ENCODE results near the gene COL24A1. TPM values are rescaled to one million over a fixed set of nuclear protein-coding genes. Genes with fewer than 3 reads are reported as not detected.
"Not testable (repeated sequence)": the region's sequence is repeated elsewhere in the genome, so short reads cannot be mapped to it uniquely, and the experiment has no call there.

The COL24A1 gene
- total and polyA plus RNA-seq, 5 donors from 2014 or later = 0.32 TPM; not detected in 4

DNA sequence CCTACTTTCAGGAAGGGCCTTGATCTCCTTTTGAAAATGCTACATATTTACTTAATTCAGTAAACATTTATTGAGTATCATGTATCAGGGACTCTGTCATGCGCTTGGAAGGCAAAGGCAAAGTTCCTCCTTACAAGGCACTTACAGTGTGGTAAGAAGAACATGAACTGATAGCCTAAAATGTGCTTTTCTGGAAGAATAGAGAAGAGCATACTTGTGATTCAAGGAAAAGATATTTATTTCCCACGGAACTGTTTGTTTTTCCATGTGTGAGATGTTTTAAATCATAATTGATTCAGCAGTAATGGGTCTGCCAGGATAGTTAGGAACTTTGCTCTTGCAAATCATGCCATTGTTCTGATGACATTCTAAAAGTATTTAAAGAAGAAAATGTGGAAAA lies 338.2 kb downstream of the COL24A1 start:
- no peaks in the 10 kb centered on the region for H3K4me1 Mint-ChIP-seq
- no peak overlapping the region for H3K27ac Mint-ChIP-seq
- no peaks in the 10 kb centered on the region for H3K4me1 ChIP-seq (ENCODE audit: control insufficient read depth, insufficient read depth, low read length, poor library complexity, severe bottlenecking)
- H3K36me3 ChIP-seq (ENCODE audit: control insufficient read depth, insufficient read depth, low read length) = no peaks in the 10 kb centered on the region
- no peaks in the 10 kb centered on the region for H3K9me3 ChIP-seq (ENCODE audit: control insufficient read depth in 2 of 2, low read length in 2 of 2)
- ATAC-seq (ENCODE audit: low read depth in 2 of 2) (no peak), DNase-seq (no peak)
- no peak overlapping the region for H3K4me3 Mint-ChIP-seq
- H3K9me3 Mint-ChIP-seq = no peaks in the 10 kb centered on the region
- no peaks in the 10 kb centered on the region for H3K27me3 Mint-ChIP-seq
- no peaks in the 10 kb centered on the region for H3K36me3 Mint-ChIP-seq
- no peak overlapping the region for H3K27ac ChIP-seq (ENCODE audit: insufficient read depth, low read length, poor library complexity, severe bottlenecking)
- no peak overlapping the region for H3K4me3 ChIP-seq (ENCODE audit: low read depth, low read length)
- no peaks in the 10 kb centered on the region for H3K27me3 ChIP-seq (ENCODE audit: control insufficient read depth, insufficient read depth, low read length)

DNA sequence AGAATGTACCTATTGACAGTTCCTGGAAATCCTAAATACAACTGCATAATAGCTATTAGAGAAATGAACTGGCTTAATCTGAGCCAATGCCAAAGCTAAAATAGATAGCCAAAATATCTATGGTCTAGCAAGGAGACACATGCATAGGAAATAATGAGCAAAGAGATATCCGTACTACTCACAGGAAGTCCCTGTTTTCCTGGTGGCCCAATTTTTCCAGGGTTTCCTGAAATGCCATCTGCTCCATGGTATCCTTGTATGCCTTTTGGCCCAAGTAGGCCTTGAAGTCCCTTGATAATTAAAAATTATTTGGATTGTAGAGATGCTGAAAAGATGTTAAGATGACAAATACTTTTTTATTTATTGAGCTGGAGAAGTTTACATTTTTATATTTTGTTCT lies 340.0 kb downstream of the COL24A1 start:
- Histone ChIP-seq H3K36me3 (ENCODE audit: control insufficient read depth, insufficient read depth, low read length) (no peaks in the 10 kb centered on the region), H3K4me1 (ENCODE audit: control insufficient read depth, insufficient read depth, low read length, poor library complexity, severe bottlenecking) (no peaks in the 10 kb centered on the region), H3K4me3 (ENCODE audit: low read depth, low read length) (no peak overlapping the region), H3K27me3 (ENCODE audit: control insufficient read depth, insufficient read depth, low read length) (no peaks in the 10 kb centered on the region), H3K27ac (ENCODE audit: insufficient read depth, low read length, poor library complexity, severe bottlenecking) (no peak overlapping the region), H3K9me3 (ENCODE audit: control insufficient read depth in 2 of 2, low read length in 2 of 2) (no peaks in the 10 kb centered on the region)
- no peaks in the 10 kb centered on the region for H3K4me1 Mint-ChIP-seq
- H3K4me3 Mint-ChIP-seq = no peak overlapping the region
- H3K9me3 Mint-ChIP-seq = peaks cover 0 to under 1% (median 0%) of the 10 kb centered on the region in 7 donors
- no peaks in the 10 kb centered on the region for H3K27me3 Mint-ChIP-seq
- H3K36me3 Mint-ChIP-seq = no peaks in the 10 kb centered on the region
- ATAC-seq (ENCODE audit: low read depth in 2 of 2) (no peak), DNase-seq (no peak)
- H3K27ac Mint-ChIP-seq = no peak overlapping the region

DNA sequence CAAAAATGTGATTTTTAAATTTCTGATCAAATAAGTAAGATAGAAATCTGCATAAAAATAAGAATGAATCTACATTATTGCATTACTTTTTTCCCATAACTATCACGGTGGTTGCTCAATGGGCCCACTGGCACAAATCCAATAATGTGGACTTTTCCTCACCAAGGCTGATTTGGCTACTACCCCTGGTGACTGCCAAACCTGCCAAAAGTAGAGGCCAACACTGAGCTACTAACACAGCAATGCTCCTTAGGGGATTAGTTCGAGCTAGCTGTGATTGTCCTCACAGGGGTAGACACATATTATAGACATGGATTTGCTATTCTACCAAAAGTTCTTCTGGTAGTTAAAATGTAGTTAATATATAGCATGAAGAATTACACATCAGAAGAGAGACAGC lies 340.7 kb downstream of the COL24A1 start:
- no peaks in the 10 kb centered on the region for H3K27me3 ChIP-seq (ENCODE audit: control insufficient read depth, insufficient read depth, low read length)
- H3K4me1 ChIP-seq (ENCODE audit: control insufficient read depth, insufficient read depth, low read length, poor library complexity, severe bottlenecking) = no peaks in the 10 kb centered on the region
- H3K27ac Mint-ChIP-seq = no peak overlapping the region
- peaks cover 0 to 3% (median 0%) of the 10 kb centered on the region in 7 donors for H3K9me3 Mint-ChIP-seq
- H3K4me3 ChIP-seq (ENCODE audit: low read depth, low read length) = no peak overlapping the region
- no peak overlapping the region for H3K27ac ChIP-seq (ENCODE audit: insufficient read depth, low read length, poor library complexity, severe bottlenecking)
- no peaks in the 10 kb centered on the region for H3K4me1 Mint-ChIP-seq
- DNase-seq (no peak), ATAC-seq (ENCODE audit: low read depth in 2 of 2) (no peak)
- no peaks in the 10 kb centered on the region for H3K9me3 ChIP-seq (ENCODE audit: control insufficient read depth in 2 of 2, low read length in 2 of 2)
- H3K36me3 ChIP-seq (ENCODE audit: control insufficient read depth, insufficient read depth, low read length) = no peaks in the 10 kb centered on the region
- H3K36me3 Mint-ChIP-seq = no peaks in the 10 kb centered on the region
- no peaks in the 10 kb centered on the region for H3K27me3 Mint-ChIP-seq
- H3K4me3 Mint-ChIP-seq = no peak overlapping the region

DNA sequence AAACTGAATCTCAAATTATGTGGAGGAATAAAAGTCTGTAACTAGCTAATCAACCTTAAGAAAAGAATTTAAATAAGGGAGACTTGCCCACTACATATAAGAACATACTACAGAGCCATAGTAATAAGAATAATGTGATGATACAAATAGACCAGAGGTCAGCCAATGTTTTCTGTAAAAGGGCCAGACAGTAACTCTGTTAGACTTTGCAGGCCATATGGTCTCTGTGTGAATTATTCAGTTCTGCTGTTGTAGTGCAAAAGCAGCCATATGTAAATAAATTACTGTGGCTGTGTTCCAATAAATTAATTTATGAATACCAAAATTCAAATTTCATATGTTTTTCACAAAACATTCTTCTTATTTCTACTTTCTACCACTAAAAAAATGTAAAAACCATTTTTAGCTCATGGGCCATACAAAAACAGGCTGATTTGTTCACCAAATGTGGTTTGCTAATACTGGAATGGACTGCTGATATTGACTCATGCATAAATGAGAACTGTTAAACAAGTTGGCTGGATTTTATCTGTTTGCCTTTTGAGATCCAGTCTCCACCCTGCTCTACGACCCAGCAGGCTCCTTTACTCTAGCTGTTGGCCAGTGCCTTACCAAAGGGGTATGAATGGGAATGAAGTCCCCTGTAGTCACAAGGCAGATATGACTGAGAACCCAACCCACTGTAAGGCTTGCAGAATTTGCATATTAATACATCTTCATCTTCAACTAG lies 350.2 kb downstream of the COL24A1 start:
- no peak for ATAC-seq (ENCODE audit: low read depth in 2 of 2)
- no peaks in the 10 kb centered on the region for H3K4me1 ChIP-seq (ENCODE audit: control insufficient read depth, insufficient read depth, low read length, poor library complexity, severe bottlenecking)
- H3K27ac ChIP-seq (ENCODE audit: insufficient read depth, low read length, poor library complexity, severe bottlenecking) = no peak overlapping the region
- no peaks in the 10 kb centered on the region for H3K9me3 ChIP-seq (ENCODE audit: control insufficient read depth in 2 of 2, low read length in 2 of 2)
- no peaks in the 10 kb centered on the region for H3K36me3 ChIP-seq (ENCODE audit: control insufficient read depth, insufficient read depth, low read length)
- H3K4me3 Mint-ChIP-seq = no peak overlapping the region
- no peak overlapping the region for H3K27ac Mint-ChIP-seq
- no peaks in the 10 kb centered on the region for H3K36me3 Mint-ChIP-seq
- DNase-seq = no peak
- peaks cover 9% of the 10 kb centered on the region for H3K27me3 Mint-ChIP-seq
- H3K4me1 Mint-ChIP-seq = no peaks in the 10 kb centered on the region
- no peak overlapping the region for H3K4me3 ChIP-seq (ENCODE audit: low read depth, low read length)
- H3K9me3 Mint-ChIP-seq = peaks cover 0 to 12% (median 3%) of the 10 kb centered on the region in 7 donors
- H3K27me3 ChIP-seq (ENCODE audit: control insufficient read depth, insufficient read depth, low read length) = no peaks in the 10 kb centered on the region

DNA sequence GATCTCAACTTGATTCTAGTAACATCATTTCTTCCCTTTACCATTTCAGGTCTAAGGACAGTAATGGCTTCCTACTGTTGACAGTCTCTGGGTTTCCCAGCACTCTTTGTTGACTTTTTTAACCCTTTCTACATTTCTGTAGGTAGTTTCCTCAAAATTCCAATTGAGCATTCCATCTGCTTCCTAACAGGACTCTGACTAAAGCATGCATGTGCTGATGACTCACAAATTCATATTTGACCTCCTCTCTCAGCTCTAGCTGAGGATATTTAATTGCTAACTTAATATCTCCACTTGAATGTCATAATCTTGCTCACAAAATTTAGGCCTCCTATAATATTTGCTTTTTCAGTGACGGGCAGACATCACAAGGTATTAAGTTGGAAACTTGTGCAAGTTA lies 355.1 kb downstream of the COL24A1 start:
- H3K27me3 ChIP-seq (ENCODE audit: control insufficient read depth, insufficient read depth, low read length) = no peaks in the 10 kb centered on the region
- ATAC-seq (ENCODE audit: low read depth in 2 of 2) (no peak), DNase-seq (no peak)
- peaks cover 4% of the 10 kb centered on the region for H3K27me3 Mint-ChIP-seq
- peaks cover 0 to 7% (median 2%) of the 10 kb centered on the region in 7 donors for H3K9me3 Mint-ChIP-seq
- no peaks in the 10 kb centered on the region for H3K36me3 ChIP-seq (ENCODE audit: control insufficient read depth, insufficient read depth, low read length)
- H3K4me1 Mint-ChIP-seq = no peaks in the 10 kb centered on the region
- H3K4me3 ChIP-seq (ENCODE audit: low read depth, low read length) = no peak overlapping the region
- H3K27ac ChIP-seq (ENCODE audit: insufficient read depth, low read length, poor library complexity, severe bottlenecking) = no peak overlapping the region
- H3K4me1 ChIP-seq (ENCODE audit: control insufficient read depth, insufficient read depth, low read length, poor library complexity, severe bottlenecking) = no peaks in the 10 kb centered on the region
- no peaks in the 10 kb centered on the region for H3K36me3 Mint-ChIP-seq
- H3K9me3 ChIP-seq (ENCODE audit: control insufficient read depth in 2 of 2, low read length in 2 of 2) = no peaks in the 10 kb centered on the region
- H3K27ac Mint-ChIP-seq = no peak overlapping the region
- H3K4me3 Mint-ChIP-seq = no peak overlapping the region

DNA sequence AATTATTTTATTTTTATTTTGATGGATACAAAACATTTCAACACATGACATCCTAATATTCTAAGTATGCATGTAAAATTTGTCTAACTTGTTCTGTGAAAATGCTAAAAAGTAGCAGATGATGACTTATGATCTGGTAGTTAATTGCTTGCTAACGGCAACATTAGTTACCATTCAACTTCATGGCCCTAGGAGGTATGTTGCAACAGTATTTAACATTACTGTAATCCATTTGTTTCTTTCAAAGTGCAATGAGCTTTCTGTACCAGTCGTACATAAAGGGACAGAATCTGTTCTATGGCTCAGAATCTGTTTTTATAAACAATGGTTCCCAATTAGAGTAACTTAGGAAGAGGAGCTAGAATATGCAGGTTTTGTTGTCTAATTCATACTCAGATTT lies 356.8 kb downstream of the COL24A1 start:
- H3K36me3 ChIP-seq (ENCODE audit: control insufficient read depth, insufficient read depth, low read length) = no peaks in the 10 kb centered on the region
- no peak for ATAC-seq (ENCODE audit: low read depth in 2 of 2)
- H3K9me3 ChIP-seq (ENCODE audit: control insufficient read depth in 2 of 2, low read length in 2 of 2) = no peaks in the 10 kb centered on the region
- Mint-ChIP-seq H3K36me3 (no peaks in the 10 kb centered on the region), H3K4me3 (no peak overlapping the region), H3K27me3 (peaks cover 4% of the 10 kb centered on the region), H3K27ac (no peak overlapping the region), H3K9me3 (peaks cover 0 to 7% (median 2%) of the 10 kb centered on the region in 7 donors), H3K4me1 (no peaks in the 10 kb centered on the region)
- H3K4me1 ChIP-seq (ENCODE audit: control insufficient read depth, insufficient read depth, low read length, poor library complexity, severe bottlenecking) = no peaks in the 10 kb centered on the region
- no peak for DNase-seq
- no peaks in the 10 kb centered on the region for H3K27me3 ChIP-seq (ENCODE audit: control insufficient read depth, insufficient read depth, low read length)
- no peak overlapping the region for H3K27ac ChIP-seq (ENCODE audit: insufficient read depth, low read length, poor library complexity, severe bottlenecking)
- no peak overlapping the region for H3K4me3 ChIP-seq (ENCODE audit: low read depth, low read length)

DNA sequence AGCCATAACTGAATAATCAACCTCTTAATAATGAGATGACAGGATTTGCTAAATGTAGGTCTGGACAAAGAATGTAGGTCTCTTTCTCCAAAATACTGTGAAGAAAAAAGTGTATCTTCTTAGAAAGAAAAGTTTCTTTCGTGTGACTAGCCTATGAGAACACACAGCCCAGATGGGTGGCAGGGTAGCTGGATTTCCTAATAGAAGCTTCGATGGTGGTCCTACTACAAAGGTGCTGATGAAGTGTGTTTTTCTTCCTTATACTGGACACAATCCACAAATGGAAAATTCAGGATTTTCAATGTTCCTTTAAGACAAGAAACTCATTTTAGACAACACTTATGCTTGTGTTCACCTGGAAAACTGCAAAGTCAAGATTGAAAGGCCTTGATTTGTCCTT lies 358.2 kb downstream of the COL24A1 start:
- Histone ChIP-seq H3K36me3 (ENCODE audit: control insufficient read depth, insufficient read depth, low read length) (no peaks in the 10 kb centered on the region), H3K4me1 (ENCODE audit: control insufficient read depth, insufficient read depth, low read length, poor library complexity, severe bottlenecking) (no peaks in the 10 kb centered on the region), H3K27me3 (ENCODE audit: control insufficient read depth, insufficient read depth, low read length) (no peaks in the 10 kb centered on the region), H3K9me3 (ENCODE audit: control insufficient read depth in 2 of 2, low read length in 2 of 2) (no peaks in the 10 kb centered on the region), H3K27ac (ENCODE audit: insufficient read depth, low read length, poor library complexity, severe bottlenecking) (no peak overlapping the region), H3K4me3 (ENCODE audit: low read depth, low read length) (no peak overlapping the region)
- ATAC-seq (ENCODE audit: low read depth in 2 of 2) = no peak
- Mint-ChIP-seq H3K36me3 (no peaks in the 10 kb centered on the region), H3K4me3 (no peak overlapping the region), H3K27ac (no peak overlapping the region), H3K9me3 (peaks cover 0 to 4% (median 1%) of the 10 kb centered on the region in 7 donors), H3K27me3 (no peaks in the 10 kb centered on the region), H3K4me1 (no peaks in the 10 kb centered on the region)
- DNase-seq = no peak

DNA sequence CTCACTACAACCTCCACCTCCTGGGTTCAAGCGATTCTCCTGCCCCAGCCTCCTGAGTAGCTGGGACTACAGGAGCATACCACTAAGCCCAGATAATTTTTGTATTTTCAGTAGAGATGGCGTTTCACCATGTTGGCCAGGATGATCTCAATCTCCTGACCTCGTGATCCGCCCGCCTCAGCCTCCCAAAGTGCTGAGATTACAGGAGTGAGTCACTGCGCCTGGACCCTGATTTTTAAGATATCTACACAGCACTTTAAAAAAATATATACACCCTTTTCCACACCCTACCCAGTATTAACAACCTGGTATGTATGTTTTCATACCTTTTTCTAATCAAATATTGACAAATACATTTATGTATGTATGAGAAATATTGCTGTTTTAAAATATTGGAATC lies 379.6 kb downstream of the COL24A1 start:
- not testable (repeated sequence) for H3K4me1 ChIP-seq (ENCODE audit: control insufficient read depth, insufficient read depth, low read length, poor library complexity, severe bottlenecking); H3K4me1 Mint-ChIP-seq; H3K4me3 ChIP-seq (ENCODE audit: low read depth, low read length); H3K4me3 Mint-ChIP-seq; H3K36me3 ChIP-seq (ENCODE audit: control insufficient read depth, insufficient read depth, low read length); DNase-seq; ATAC-seq (ENCODE audit: low read depth in 2 of 2); H3K36me3 Mint-ChIP-seq; H3K27ac Mint-ChIP-seq; H3K9me3 ChIP-seq (ENCODE audit: control insufficient read depth in 2 of 2, low read length in 2 of 2); H3K27me3 Mint-ChIP-seq; H3K27me3 ChIP-seq (ENCODE audit: control insufficient read depth, insufficient read depth, low read length); H3K9me3 Mint-ChIP-seq; H3K27ac ChIP-seq (ENCODE audit: insufficient read depth, low read length, poor library complexity, severe bottlenecking)
